ENCODE results near the gene FES. TPM values are rescaled to one million over a fixed set of nuclear protein-coding genes. Genes with fewer than 3 reads are reported as not detected.
A peak's percentile ranks its signal among the peaks of the same experiment; 100 is the strongest.

FES gene
- total and polyA plus RNA-seq, 2 of the 13 experiments (the other 11 are each of a cell fraction or from before 2014, with no cell fraction given) = 4.0 to 9.5 TPM

- no peak for TF ChIP-seq SIX1 (CRISPR knock-in tag; IDR thresholded peaks at IDR 0.05; ENCODE audit: borderline replicate concordance)
- TF ChIP-seq, protein P1, sequence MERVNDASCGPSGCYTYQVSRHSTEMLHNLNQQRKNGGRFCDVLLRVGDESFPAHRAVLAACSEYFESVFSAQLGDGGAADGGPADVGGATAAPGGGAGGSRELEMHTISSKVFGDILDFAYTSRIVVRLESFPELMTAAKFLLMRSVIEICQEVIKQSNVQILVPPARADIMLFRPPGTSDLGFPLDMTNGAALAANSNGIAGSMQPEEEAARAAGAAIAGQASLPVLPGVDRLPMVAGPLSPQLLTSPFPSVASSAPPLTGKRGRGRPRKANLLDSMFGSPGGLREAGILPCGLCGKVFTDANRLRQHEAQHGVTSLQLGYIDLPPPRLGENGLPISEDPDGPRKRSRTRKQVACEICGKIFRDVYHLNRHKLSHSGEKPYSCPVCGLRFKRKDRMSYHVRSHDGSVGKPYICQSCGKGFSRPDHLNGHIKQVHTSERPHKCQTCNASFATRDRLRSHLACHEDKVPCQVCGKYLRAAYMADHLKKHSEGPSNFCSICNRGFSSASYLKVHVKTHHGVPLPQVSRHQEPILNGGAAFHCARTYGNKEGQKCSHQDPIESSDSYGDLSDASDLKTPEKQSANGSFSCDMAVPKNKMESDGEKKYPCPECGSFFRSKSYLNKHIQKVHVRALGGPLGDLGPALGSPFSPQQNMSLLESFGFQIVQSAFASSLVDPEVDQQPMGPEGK (CRISPR knock-in tag; IDR thresholded peaks at IDR 0.05) = peak; percentile 78
- no peak for TF ChIP-seq SP5 (CRISPR knock-in tag; IDR thresholded peaks at IDR 0.05; ENCODE audit: borderline replicate concordance, low read depth)
- peak; percentile 27; the same call in 1 of the 2 replicates for TF ChIP-seq ZNF143 (CRISPR knock-in tag; IDR thresholded peaks at IDR 0.05)
- TF ChIP-seq, protein P2, sequence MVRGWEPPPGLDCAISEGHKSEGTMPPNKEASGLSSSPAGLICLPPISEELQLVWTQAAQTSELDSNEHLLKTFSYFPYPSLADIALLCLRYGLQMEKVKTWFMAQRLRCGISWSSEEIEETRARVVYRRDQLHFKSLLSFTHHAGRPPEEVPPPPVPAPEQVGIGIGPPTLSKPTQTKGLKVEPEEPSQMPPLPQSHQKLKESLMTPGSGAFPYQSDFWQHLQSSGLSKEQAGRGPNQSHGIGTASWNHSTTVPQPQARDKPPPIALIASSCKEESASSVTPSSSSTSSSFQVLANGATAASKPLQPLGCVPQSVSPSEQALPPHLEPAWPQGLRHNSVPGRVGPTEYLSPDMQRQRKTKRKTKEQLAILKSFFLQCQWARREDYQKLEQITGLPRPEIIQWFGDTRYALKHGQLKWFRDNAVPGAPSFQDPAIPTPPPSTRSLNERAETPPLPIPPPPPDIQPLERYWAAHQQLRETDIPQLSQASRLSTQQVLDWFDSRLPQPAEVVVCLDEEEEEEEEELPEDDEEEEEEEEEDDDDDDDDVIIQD (CRISPR knock-in tag; IDR thresholded peaks at IDR 0.05; ENCODE audit: low read depth) = no peak
- TF ChIP-seq HNRNPK (IDR thresholded peaks at IDR 0.05; ENCODE audit: low read depth, low read length, poor library complexity, severe bottlenecking) = no peak
- no peak for TF ChIP-seq HNF4G (IDR thresholded peaks at IDR 0.05; ENCODE audit: borderline replicate concordance, low read depth, low read length)
- no peak for TF ChIP-seq HNF4G (CRISPR knock-in tag; IDR thresholded peaks at IDR 0.05; ENCODE audit: borderline replicate concordance, low read depth)
- no peak for TF ChIP-seq ZNF674 (CRISPR knock-in tag; IDR thresholded peaks at IDR 0.05; ENCODE audit: low read depth)
- peak; percentile 48; the same call in 1 of the 2 replicates for TF ChIP-seq FOXC1 (CRISPR knock-in tag; IDR thresholded peaks at IDR 0.05; ENCODE audit: borderline replicate concordance)
- no peak for TF ChIP-seq CEBPB (IDR thresholded peaks at IDR 0.05; ENCODE audit: borderline replicate concordance, low read depth, low read length)
- 0 out of 2 replicates have a peak, but pooled peaks have one; percentile 34 for TF ChIP-seq ZNF761 (CRISPR knock-in tag; conservative IDR thresholded peaks at IDR 0.05)
- TF ChIP-seq POLR2G (IDR thresholded peaks at IDR 0.05; ENCODE audit: low read depth, low read length) = peak; percentile 67
- TF ChIP-seq TBX2 (CRISPR knock-in tag; IDR thresholded peaks at IDR 0.05; ENCODE audit: borderline replicate concordance) = peak; percentile 31; the same call in 1 of the 2 replicates
- peak; percentile 65; the same call in 1 of the 2 replicates for TF ChIP-seq ZBTB7A (CRISPR knock-in tag; IDR thresholded peaks at IDR 0.05)
- TF ChIP-seq ZNF343 (CRISPR knock-in tag; IDR thresholded peaks at IDR 0.05) = no peak
- 0 out of 2 replicates have a peak, but pooled peaks have one; percentile 31 for TF ChIP-seq EED (CRISPR knock-in tag; IDR thresholded peaks at IDR 0.05)
- no peak for TF ChIP-seq FOXK2 (IDR thresholded peaks at IDR 0.05)
- TF ChIP-seq ZNF570 (CRISPR knock-in tag; IDR thresholded peaks at IDR 0.05; ENCODE audit: borderline replicate concordance) = no peak
- no peak for TF ChIP-seq ZNF441 (CRISPR knock-in tag; IDR thresholded peaks at IDR 0.05; ENCODE audit: borderline replicate concordance)
- TF ChIP-seq ZFX (CRISPR knock-in tag; IDR thresholded peaks at IDR 0.05; ENCODE audit: low read depth) = peak; percentile 77
- TF ChIP-seq PITX1 (CRISPR knock-in tag; IDR thresholded peaks at IDR 0.05) = no peak
- TF ChIP-seq ZFP62 (CRISPR knock-in tag; IDR thresholded peaks at IDR 0.05) = no peak
- peak; percentile 60 for TF ChIP-seq ZNF883 (CRISPR knock-in tag; IDR thresholded peaks at IDR 0.05; ENCODE audit: not compliant biosample characterization)
- TF ChIP-seq POGK (CRISPR knock-in tag; conservative IDR thresholded peaks at IDR 0.05) = peak; percentile 63; the same call in 1 of the 2 replicates
These were observed 9.1 kb downstream of the FES start (continued) for GRCh38 chr15:90893175-90894090.

Measured in HepG2 (cell line).